Activated CD4-positive, alpha-beta T cell treated with anti-CD3 and anti-CD28 coated beads, Interleukin-2, amount 50 U/mL, for 16 hours (primary cell): ENCODE data around the gene BDH1.
A peak's percentile ranks its signal among the peaks of the same experiment; 100 is the strongest.
"Not testable (repeated sequence)": the region's sequence is repeated elsewhere in the genome, so short reads cannot be mapped to it uniquely, and the experiment has no call there.

Experiments used
- DNase-seq: peaks from one replicate; pipeline ENCODE4 v3.0.0-alpha.2; 2020

Gene BDH1

GRCh38 chr3:197520311-197521276, 35.2 kb downstream of the BDH1 start:
- no peak for DNase-seq

GRCh38 chr3:197519801-197520211, 36.0 kb downstream of the BDH1 start:
- no peak for DNase-seq

- no peak for DNase-seq
Observed at GRCh38 chr3:197518881-197519421, 36.8 kb downstream of the BDH1 start.

GRCh38 chr3:197517922-197518683, 37.7 kb downstream of the BDH1 start:
- not testable (repeated sequence) for DNase-seq

GRCh38 chr3:197516890-197517606, 38.7 kb downstream of the BDH1 start:
- not testable (repeated sequence) for DNase-seq

GRCh38 chr3:197516517-197516889, 39.3 kb downstream of the BDH1 start:
- peak; percentile 22 for DNase-seq

- no peak for DNase-seq
Observed at GRCh38 chr3:197514786-197515355, 40.9 kb downstream of the BDH1 start.

- DNase-seq = no peak
Observed at GRCh38 chr3:197513953-197514785, 41.6 kb downstream of the BDH1 start.

GRCh38 chr3:197512691-197513571, 42.8 kb downstream of the BDH1 start:
- no peak for DNase-seq

GRCh38 chr3:197511853-197512635, 43.7 kb downstream of the BDH1 start:
- no peak for DNase-seq

- no peak for DNase-seq
Observed at GRCh38 chr3:197511130-197511529, 44.6 kb downstream of the BDH1 start.

- DNase-seq = no peak
Observed at GRCh38 chr3:197510642-197511018, 45.1 kb downstream of the BDH1 start.

GRCh38 chr3:197508924-197509775, 46.6 kb downstream of the BDH1 start:
- no peak for DNase-seq

- DNase-seq = no peak
Observed at GRCh38 chr3:197508461-197508860, 47.3 kb downstream of the BDH1 start.

GRCh38 chr3:197508051-197508451, 47.7 kb downstream of the BDH1 start:
- DNase-seq = no peak

- DNase-seq = no peak
Observed at GRCh38 chr3:197507541-197507940, 48.2 kb downstream of the BDH1 start.

- no peak for DNase-seq
Observed at GRCh38 chr3:197507081-197507480, 48.7 kb downstream of the BDH1 start.

- DNase-seq = no peak
Observed at GRCh38 chr3:197505796-197506548, 49.8 kb downstream of the BDH1 start.
